HG03439 (cell line): Measurements from ENCODE around the gene CACNA2D2.
"Not testable (repeated sequence)": the region's sequence is repeated elsewhere in the genome, so short reads cannot be mapped to it uniquely, and the experiment has no call there.

Experiments used
- ATAC-seq: cut with Tn5 transposase; IDR thresholded peaks from one replicate; pipeline ENCODE4 v1.9.1; 2021; ENCODE audit warnings: mild to moderate bottlenecking, moderate library complexity; ENCODE audit not compliant: unreplicated experiment

Gene CACNA2D2

GRCh38 chr3:50530001-50530970, 26.9 kb upstream of the CACNA2D2 start:
- no peak for ATAC-seq

- ATAC-seq, result no peak
These were observed 22.6 kb upstream of the CACNA2D2 start for GRCh38 chr3:50525987-50526386.

- no peak for ATAC-seq
These were observed 21.9 kb upstream of the CACNA2D2 start for GRCh38 chr3:50525191-50525910.

GRCh38 chr3:50524746-50525145, 21.3 kb upstream of the CACNA2D2 start:
- no peak for ATAC-seq

GRCh38 chr3:50523279-50523811, 19.9 kb upstream of the CACNA2D2 start:
- ATAC-seq, result no peak

GRCh38 chr3:50521572-50521971, 18.1 kb upstream of the CACNA2D2 start:
- ATAC-seq, result no peak

GRCh38 chr3:50520849-50521248, 17.4 kb upstream of the CACNA2D2 start:
- ATAC-seq, result no peak

- ATAC-seq, result no peak
These were observed 16.1 kb upstream of the CACNA2D2 start for GRCh38 chr3:50519471-50520089.

- no peak for ATAC-seq
These were observed 15.0 kb upstream of the CACNA2D2 start for GRCh38 chr3:50518436-50518835.

GRCh38 chr3:50517721-50518206, 14.3 kb upstream of the CACNA2D2 start:
- no peak for ATAC-seq

- no peak for ATAC-seq
These were observed 13.0 kb upstream of the CACNA2D2 start for GRCh38 chr3:50516440-50516871.

- no peak for ATAC-seq
These were observed 12.4 kb upstream of the CACNA2D2 start for GRCh38 chr3:50515565-50516439.

GRCh38 chr3:50512908-50513307, 9.5 kb upstream of the CACNA2D2 start:
- ATAC-seq, result not testable (repeated sequence)

- no peak for ATAC-seq
These were observed 8.7 kb upstream of the CACNA2D2 start for GRCh38 chr3:50512131-50512530.

- ATAC-seq, result no peak
These were observed 6.9 kb upstream of the CACNA2D2 start for GRCh38 chr3:50510325-50510724.

GRCh38 chr3:50509715-50510114, 6.3 kb upstream of the CACNA2D2 start:
- no peak for ATAC-seq

- no peak for ATAC-seq
These were observed 5.4 kb upstream of the CACNA2D2 start for GRCh38 chr3:50508821-50509220.

- ATAC-seq, result no peak
These were observed 2.7 kb upstream of the CACNA2D2 start for GRCh38 chr3:50506169-50506568.

- no peak for ATAC-seq
These were observed 1.2 kb upstream of the CACNA2D2 start for GRCh38 chr3:50504681-50505080.
